ENCODE data around the gene ARSI.
"Not testable (repeated sequence)": the region's sequence is repeated elsewhere in the genome, so short reads cannot be mapped to it uniquely, and the experiment has no call there.

The ARSI gene

GRCh38 chr5:150256410-150257064 is 46.2 kb downstream of the ARSI start:
- Mint-ChIP-seq H3K4me3 (no peak overlapping the region), H3K4me1 (no peaks in the 10 kb centered on the region), H3K9me3 (no peaks in the 10 kb centered on the region), H3K27ac (no peak overlapping the region), H3K27me3 (no peaks in the 10 kb centered on the region), H3K36me3 (no peaks in the 10 kb centered on the region)

- H3K27ac Mint-ChIP-seq = no peak overlapping the region
- H3K36me3 Mint-ChIP-seq = no peaks in the 10 kb centered on the region
- no peaks in the 10 kb centered on the region for H3K9me3 Mint-ChIP-seq
Observed at GRCh38 chr5:150255659-150256409, 46.9 kb downstream of the ARSI start.

GRCh38 chr5:150254774-150255173 is 47.9 kb downstream of the ARSI start:
- Mint-ChIP-seq H3K4me1 (no peaks in the 10 kb centered on the region), H3K27ac (no peak overlapping the region), H3K4me3 (no peak overlapping the region), H3K27me3 (no peaks in the 10 kb centered on the region), H3K9me3 (no peaks in the 10 kb centered on the region), H3K36me3 (no peaks in the 10 kb centered on the region)

More at GRCh38 chr5:150255659-150256409, 46.9 kb downstream of the ARSI start:
- H3K27me3 Mint-ChIP-seq = no peaks in the 10 kb centered on the region
- H3K4me1 Mint-ChIP-seq = no peaks in the 10 kb centered on the region
- H3K4me3 Mint-ChIP-seq = no peak overlapping the region

- Mint-ChIP-seq H3K36me3 (no peaks in the 10 kb centered on the region), H3K4me3 (no peak overlapping the region), H3K27ac (no peak overlapping the region), H3K4me1 (no peaks in the 10 kb centered on the region), H3K27me3 (no peaks in the 10 kb centered on the region), H3K9me3 (no peaks in the 10 kb centered on the region)
Observed at GRCh38 chr5:150254363-150254762, 48.3 kb downstream of the ARSI start.

DNA sequence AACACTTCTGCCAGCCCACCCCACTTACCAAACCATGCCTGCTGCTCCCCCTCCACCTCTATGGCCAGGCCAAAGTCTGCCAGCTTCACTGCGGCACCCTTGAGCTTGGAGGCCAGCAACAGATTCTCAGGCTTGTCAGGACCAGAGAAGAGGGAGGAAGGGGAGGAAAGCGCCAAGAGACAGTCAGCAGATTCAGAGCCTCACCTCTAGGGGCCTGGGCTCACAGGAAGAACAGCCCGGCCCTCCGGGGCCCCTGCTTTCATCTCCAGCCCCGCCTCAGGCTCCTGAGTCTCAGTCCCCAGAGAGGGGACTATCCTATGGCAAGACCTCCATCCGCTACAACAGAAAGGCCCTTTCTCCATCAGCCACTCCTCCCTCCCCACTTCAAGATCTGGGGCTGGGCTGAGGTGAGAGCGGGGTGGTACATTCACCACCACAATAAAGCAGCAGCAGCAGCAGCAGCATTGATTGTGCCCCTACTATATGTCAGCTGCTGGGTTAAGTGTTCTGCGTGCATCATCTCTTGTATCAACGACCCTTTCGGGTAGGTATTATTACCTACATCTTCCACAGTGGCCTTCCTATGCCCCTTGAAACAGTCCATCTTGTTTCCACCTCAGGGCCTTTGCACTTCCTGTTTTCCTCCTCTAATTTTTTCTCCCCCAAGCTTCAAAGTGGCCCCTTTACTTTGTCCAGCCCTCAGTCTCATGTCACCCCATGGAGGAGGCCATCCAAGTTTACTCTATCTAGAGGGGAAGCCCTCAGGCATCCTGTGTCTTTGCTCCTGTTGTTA is 49.1 kb downstream of the ARSI start:
- Mint-ChIP-seq H3K4me1 (no peaks in the 10 kb centered on the region), H3K27me3 (no peaks in the 10 kb centered on the region), H3K36me3 (no peaks in the 10 kb centered on the region), H3K4me3 (no peak overlapping the region), H3K27ac (no peak overlapping the region), H3K9me3 (no peaks in the 10 kb centered on the region)

DNA sequence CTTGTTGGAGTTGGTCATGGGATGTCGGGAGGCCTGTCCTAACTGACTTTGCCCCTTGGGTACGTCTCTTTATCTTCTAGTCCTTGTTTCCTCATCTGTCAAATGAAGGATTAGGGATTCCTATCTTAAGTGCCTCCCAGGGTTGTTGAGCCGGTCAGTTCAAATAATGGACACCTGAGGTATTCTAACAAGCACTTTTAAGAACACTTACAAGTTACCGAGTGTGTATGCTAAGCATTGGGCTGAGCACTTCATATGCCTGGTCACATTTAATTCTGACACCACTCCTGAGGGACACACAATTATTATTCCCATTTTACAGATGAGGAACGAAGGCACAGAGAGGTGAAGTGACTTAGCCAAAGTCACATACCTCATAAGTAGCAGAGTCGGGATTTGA is 50.2 kb downstream of the ARSI start:
- no peak overlapping the region for H3K4me3 Mint-ChIP-seq
- H3K9me3 Mint-ChIP-seq = no peaks in the 10 kb centered on the region
- H3K27me3 Mint-ChIP-seq = no peaks in the 10 kb centered on the region
- no peak overlapping the region for H3K27ac Mint-ChIP-seq
- H3K36me3 Mint-ChIP-seq = no peaks in the 10 kb centered on the region
- H3K4me1 Mint-ChIP-seq = no peaks in the 10 kb centered on the region

GRCh38 chr5:150251504-150251903 is 51.2 kb downstream of the ARSI start:
- H3K4me1 Mint-ChIP-seq = no peaks in the 10 kb centered on the region
- H3K36me3 Mint-ChIP-seq = no peaks in the 10 kb centered on the region
- H3K27me3 Mint-ChIP-seq = no peaks in the 10 kb centered on the region
- no peak overlapping the region for H3K4me3 Mint-ChIP-seq
- no peak overlapping the region for H3K27ac Mint-ChIP-seq
- H3K9me3 Mint-ChIP-seq = no peaks in the 10 kb centered on the region

GRCh38 chr5:150249744-150250143 is 53.0 kb downstream of the ARSI start:
- Mint-ChIP-seq H3K4me1 (no peaks in the 10 kb centered on the region), H3K36me3 (no peaks in the 10 kb centered on the region), H3K27me3 (no peaks in the 10 kb centered on the region), H3K9me3 (no peaks in the 10 kb centered on the region), H3K27ac (no peak overlapping the region), H3K4me3 (no peak overlapping the region)

DNA sequence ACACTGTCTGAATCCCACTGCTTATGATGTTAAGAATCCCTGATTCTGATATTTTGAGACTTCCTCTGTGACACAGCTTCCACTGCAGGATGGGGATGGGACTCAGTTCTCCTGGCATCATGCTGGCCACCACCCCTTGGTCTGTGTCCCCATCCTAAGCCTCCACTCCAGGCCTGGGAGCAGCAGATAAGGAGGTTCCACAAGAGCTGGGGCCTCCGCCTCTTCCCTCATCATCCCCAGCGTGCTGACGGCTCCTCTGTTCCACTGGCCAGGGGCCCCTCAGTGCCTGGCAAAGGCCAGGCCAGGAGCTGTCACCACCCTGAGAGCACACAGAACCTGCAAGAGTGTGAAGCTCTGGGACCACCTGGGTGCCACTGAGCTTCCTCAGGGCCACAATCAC is 53.8 kb downstream of the ARSI start:
- H3K27me3 Mint-ChIP-seq = no peaks in the 10 kb centered on the region
- H3K9me3 Mint-ChIP-seq = no peaks in the 10 kb centered on the region
- H3K36me3 Mint-ChIP-seq = no peaks in the 10 kb centered on the region
- H3K4me1 Mint-ChIP-seq = no peaks in the 10 kb centered on the region
- no peak overlapping the region for H3K27ac Mint-ChIP-seq
- no peak overlapping the region for H3K4me3 Mint-ChIP-seq

- H3K27ac Mint-ChIP-seq, H3K9me3 Mint-ChIP-seq, H3K4me3 Mint-ChIP-seq, H3K4me1 Mint-ChIP-seq, H3K27me3 Mint-ChIP-seq, H3K36me3 Mint-ChIP-seq: not testable (repeated sequence)
Observed at GRCh38 chr5:150248493-150248892, 54.2 kb downstream of the ARSI start.

DNA sequence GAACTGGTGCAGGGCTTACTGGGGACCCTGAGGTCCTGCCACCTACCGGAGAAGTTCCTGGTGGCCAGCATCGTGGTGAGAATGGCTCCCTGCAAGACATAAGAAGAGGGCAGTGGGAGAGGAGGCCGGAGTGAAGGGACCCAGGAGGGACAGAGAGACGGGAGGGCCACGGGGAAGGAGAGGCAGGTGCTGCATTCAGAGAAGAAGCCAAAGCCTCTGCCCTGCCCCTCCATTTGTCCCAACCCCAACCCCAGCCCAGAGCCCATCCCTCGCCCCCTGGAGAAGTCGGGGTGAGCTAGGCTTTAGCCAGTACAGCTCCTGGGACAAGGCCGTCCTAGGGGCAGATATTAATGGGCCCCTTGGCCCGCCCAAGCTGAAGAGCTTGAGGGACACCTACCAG is 55.0 kb downstream of the ARSI start:
- H3K4me3 Mint-ChIP-seq = no peak overlapping the region
- H3K9me3 Mint-ChIP-seq = no peaks in the 10 kb centered on the region
- no peak overlapping the region for H3K27ac Mint-ChIP-seq
- H3K27me3 Mint-ChIP-seq = no peaks in the 10 kb centered on the region
- H3K36me3 Mint-ChIP-seq = no peaks in the 10 kb centered on the region
- H3K4me1 Mint-ChIP-seq = no peaks in the 10 kb centered on the region

GRCh38 chr5:150246835-150247234 is 55.9 kb downstream of the ARSI start:
- no peaks in the 10 kb centered on the region for H3K36me3 Mint-ChIP-seq
- H3K4me1 Mint-ChIP-seq = no peaks in the 10 kb centered on the region
- H3K27ac Mint-ChIP-seq = no peak overlapping the region
- H3K9me3 Mint-ChIP-seq = no peaks in the 10 kb centered on the region
- H3K27me3 Mint-ChIP-seq = no peaks in the 10 kb centered on the region
- H3K4me3 Mint-ChIP-seq = no peak overlapping the region

DNA sequence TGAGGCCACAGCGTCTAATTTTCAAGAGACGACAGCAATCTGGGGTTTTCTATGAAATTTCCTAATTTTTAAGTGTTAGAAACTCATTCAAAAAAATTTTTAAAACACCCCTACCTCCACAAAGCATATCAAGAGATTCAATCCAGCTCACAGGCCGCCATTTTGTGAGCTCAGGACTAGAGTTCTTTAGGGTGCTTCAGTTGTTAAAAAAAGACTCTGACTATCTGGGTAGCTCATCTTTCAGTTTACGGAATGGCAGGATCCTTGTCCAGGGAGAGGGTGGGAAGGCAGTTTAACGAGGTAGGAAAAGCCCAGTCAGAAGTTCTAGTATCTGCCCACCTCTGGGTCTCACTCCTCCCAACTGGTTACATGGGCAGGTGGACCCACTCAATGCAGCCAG is 56.3 kb downstream of the ARSI start:
- H3K4me3 Mint-ChIP-seq = no peak overlapping the region
- H3K9me3 Mint-ChIP-seq = no peaks in the 10 kb centered on the region

More for the DNA sequence above, 56.3 kb downstream of the ARSI start:
- no peak overlapping the region for H3K27ac Mint-ChIP-seq
- no peaks in the 10 kb centered on the region for H3K27me3 Mint-ChIP-seq
- H3K4me1 Mint-ChIP-seq = no peaks in the 10 kb centered on the region
- no peaks in the 10 kb centered on the region for H3K36me3 Mint-ChIP-seq
